Stimulated activated CD4-positive, alpha-beta T cell treated with anti-CD3 and anti-CD28 coated beads, Interleukin-1b, Interleukin-23, amount 100 ng/mL, for 24 hours (primary cell): ENCODE results near the gene GORASP1.
A peak's percentile ranks its signal among the peaks of the same experiment; 100 is the strongest.
"Not testable (repeated sequence)": the region's sequence is repeated elsewhere in the genome, so short reads cannot be mapped to it uniquely, and the experiment has no call there.

Experiments
- DNase-seq, 4 experiments: peaks; one replicate each; pipeline ENCODE4 v3.0.0-alpha.2; 2020; ENCODE audit warnings: low read depth in 4 of 4, low spot score in 1 of 4

The GORASP1 gene

GRCh38 chr3:39075910-39076309 lies 31.5 kb downstream of the GORASP1 start:
- no peak for DNase-seq

DNA sequence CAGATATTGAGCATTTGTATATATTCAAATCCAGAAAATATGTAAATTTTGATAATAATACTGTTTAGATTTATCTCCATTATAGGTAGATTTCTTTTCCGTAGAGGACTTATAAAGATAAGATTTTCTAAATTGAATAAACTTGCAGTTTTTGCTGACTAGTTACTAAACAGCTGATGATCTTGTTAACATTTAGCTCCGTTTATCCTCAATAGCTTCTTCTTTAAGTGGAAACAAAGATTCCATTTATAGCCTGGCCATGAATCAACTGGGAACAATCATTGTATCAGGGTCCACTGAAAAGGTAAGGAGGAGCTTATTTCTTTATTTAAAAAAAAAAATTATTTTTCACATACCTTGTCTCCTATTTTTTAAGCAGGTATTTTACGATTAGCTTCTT lies 38.9 kb downstream of the GORASP1 start:
- DNase-seq = no peak

DNA sequence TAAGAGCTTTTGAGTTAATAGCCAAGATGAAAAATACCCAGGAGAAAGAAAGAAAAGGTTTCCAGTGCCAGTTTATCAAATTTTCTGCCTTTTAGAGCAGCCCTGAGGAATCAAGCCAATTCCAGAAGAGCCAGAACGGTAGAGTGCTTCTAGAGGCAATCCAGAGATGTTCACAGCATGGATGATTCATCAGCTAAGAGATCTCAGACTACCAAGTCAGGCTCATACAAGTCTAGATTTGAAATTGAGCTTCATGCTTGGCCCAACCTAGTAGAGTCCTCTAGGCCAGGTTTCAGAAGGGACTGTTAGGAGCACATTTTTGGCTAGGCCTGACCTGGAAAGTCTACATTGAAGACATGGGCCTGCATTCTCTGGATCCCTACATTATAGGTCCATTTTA lies 40.1 kb downstream of the GORASP1 start:
- DNase-seq = no peak

- DNase-seq = no peak
Observed at GRCh38 chr3:39065197-39065596, 42.2 kb downstream of the GORASP1 start.

GRCh38 chr3:39064646-39065045 lies 42.8 kb downstream of the GORASP1 start:
- DNase-seq = no peak

GRCh38 chr3:39063143-39063542 lies 44.3 kb downstream of the GORASP1 start:
- no peak for DNase-seq

- no peak for DNase-seq
Observed at GRCh38 chr3:39062180-39062579, 45.2 kb downstream of the GORASP1 start.

GRCh38 chr3:39061228-39061627 lies 46.2 kb downstream of the GORASP1 start:
- not testable (repeated sequence) for DNase-seq

- DNase-seq = no peak
Observed at GRCh38 chr3:39056151-39056550, 51.3 kb downstream of the GORASP1 start.

GRCh38 chr3:39053696-39054095 lies 53.7 kb downstream of the GORASP1 start:
- no peak for DNase-seq

GRCh38 chr3:39052583-39052982 lies 54.8 kb downstream of the GORASP1 start:
- no peak for DNase-seq

- peak; percentile 81 to 92 (median 86) for DNase-seq
Observed at GRCh38 chr3:39051649-39052561, 55.5 kb downstream of the GORASP1 start, which contains the start of the genes SCN11A and WDR48. SCN11A (minus strand) TSS chr3:39051944; CDS start chr3:38950362, 101,582 bp downstream. WDR48 (plus strand) TSS chr3:39052016; CDS start chr3:39052026, 10 bp downstream.

- DNase-seq = no peak
Observed at GRCh38 chr3:39050029-39050428, 57.4 kb downstream of the GORASP1 start.
